ENCODE measurements around the gene NOL7.

GRCh38 chr6:13635948-13636658 is 21.0 kb downstream of the NOL7 start:
- TF ChIP-seq CTCF (IDR thresholded peaks at IDR 0.05) (no peak), EP300 (IDR thresholded peaks at IDR 0.05) (no peak)

Data from gastroesophageal sphincter (tissue), 3 donors.